ENCODE results near the gene EPB41.

EPB41 gene

GRCh38 chr1:29157269-29157601 lies 242.9 kb downstream of the EPB41 start:
- DNase-seq (ENCODE audit: insufficient read length, low spot score) (no peak), FAIRE-seq (no peak)

GRCh38 chr1:29159773-29160172 lies 245.4 kb downstream of the EPB41 start:
- no peak for DNase-seq (ENCODE audit: insufficient read length, low spot score)
- FAIRE-seq: no peak

- no peak for FAIRE-seq
- DNase-seq (ENCODE audit: insufficient read length, low spot score): no peak
These were observed 247.7 kb downstream of the EPB41 start for GRCh38 chr1:29162025-29162424.

- no peak for DNase-seq (ENCODE audit: insufficient read length, low spot score)
- FAIRE-seq: no peak
These were observed 248.2 kb downstream of the EPB41 start for GRCh38 chr1:29162476-29163138.

- no peak for FAIRE-seq
- no peak for DNase-seq (ENCODE audit: insufficient read length, low spot score)
These were observed 250.2 kb downstream of the EPB41 start for GRCh38 chr1:29164588-29164987.

GRCh38 chr1:29166291-29166878 lies 252.0 kb downstream of the EPB41 start:
- no peak for DNase-seq (ENCODE audit: insufficient read length, low spot score)
- no peak for FAIRE-seq

GRCh38 chr1:29167904-29168303 lies 253.5 kb downstream of the EPB41 start:
- FAIRE-seq: no peak
- DNase-seq (ENCODE audit: insufficient read length, low spot score): no peak
